Ascending aorta (tissue), 2 donors: ENCODE measurements around the gene PIEZO1. TPM values are rescaled to one million over a fixed set of nuclear protein-coding genes. Genes with fewer than 3 reads are reported as not detected.

Experiments used
- DNase-seq, 2 donors: peaks; one replicate each; pipeline ENCODE4 v3.0.0-alpha.2; 2019; ENCODE audit warnings: low spot score in 2 of 2
- H3K27ac ChIP-seq, 2 donors: fragments of 200-600 bp; sonication (generic); one replicate each; pipeline ENCODE4 v1.5.1; 2016 to 2017; ENCODE audit warnings: mild to moderate bottlenecking in 1 of 2
- H3K27me3 ChIP-seq: fragments of 200-600 bp; sonication (generic); one replicate; pipeline ENCODE4 v1.5.1; 2017
- H3K36me3 ChIP-seq, 2 donors: fragments of 200-600 bp; sonication (generic); one replicate each; pipeline ENCODE4 v1.5.1; 2016
- H3K4me1 ChIP-seq, 2 donors: fragments of 200-600 bp; sonication (generic); one replicate each; pipeline ENCODE4 v1.5.1; 2016 to 2017; ENCODE audit warnings: mild to moderate bottlenecking in 1 of 2
- H3K4me3 ChIP-seq, 2 donors: fragments of 200-600 bp; sonication (generic); one replicate each; pipeline ENCODE4 v1.5.1; 2016 to 2017; ENCODE audit warnings: mild to moderate bottlenecking in 1 of 2
- H3K9me3 ChIP-seq, 2 donors: fragments of 200-600 bp; sonication (generic); one replicate each; pipeline ENCODE4 v1.5.1; 2016
- CTCF ChIP-seq, 3 experiments: fragments of 200-600 bp in 2 of 3; fragments of 450-650 bp in 1 of 3; sonication (generic) in 2 of 3; IDR thresholded peaks; one replicate each; pipeline ENCODE4 v1.5.1; 2016 to 2019; ENCODE audit warnings: antibody characterized with exemption in 3 of 3, mild to moderate bottlenecking in 1 of 3, moderate library complexity in 1 of 3
- intact Hi-C: fragments of 100-400 bp; cut with DNase I; formaldehyde crosslinking; loops from one replicate; pipeline ENCODE4 v1.15.1; 2023
- total RNA-seq: library from RNA; depleted of rRNA; stranded (reverse); fragments of >200 nt; gene quantifications from one replicate; pipeline ENCODE4 v1.1.0, GENCODE V29; 2016

The PIEZO1 gene
- total RNA-seq, 1 donor from 2014 or later, result 428 TPM

GRCh38 chr16:88820385-88821025 is 35.5 kb upstream of the PIEZO1 start:
- H3K27me3 ChIP-seq, result no peaks in the 10 kb centered on the region
- H3K27ac ChIP-seq, result no peak overlapping the region
- H3K4me3 ChIP-seq, result no peak overlapping the region
- intact Hi-C loops, result no loop called here
- DNase-seq, result no peak
- H3K36me3 ChIP-seq, result peaks cover 19 to 35% of the 10 kb centered on the region in 2 donors
- H3K9me3 ChIP-seq, result no peaks in the 10 kb centered on the region
- TF ChIP-seq CTCF (IDR thresholded peaks at IDR 0.05), result no peak
- no peaks in the 10 kb centered on the region for H3K4me1 ChIP-seq

- Histone ChIP-seq H3K4me1 (no peaks in the 10 kb centered on the region), H3K4me3 (no peak overlapping the region), H3K27me3 (no peaks in the 10 kb centered on the region), H3K27ac (no peak overlapping the region), H3K36me3 (peaks cover 12 to 31% of the 10 kb centered on the region in 2 donors), H3K9me3 (no peaks in the 10 kb centered on the region)
- TF ChIP-seq CTCF (IDR thresholded peaks at IDR 0.05), result no peak
- DNase-seq, result no peak
- intact Hi-C loops, result no loop called here
These were observed 34.1 kb upstream of the PIEZO1 start for GRCh38 chr16:88819126-88819525.

- H3K27me3 ChIP-seq, result no peaks in the 10 kb centered on the region
- no peak for TF ChIP-seq CTCF (IDR thresholded peaks at IDR 0.05)
These were observed 33.5 kb upstream of the PIEZO1 start for GRCh38 chr16:88818575-88818874.

GRCh38 chr16:88817785-88818574 is 33.0 kb upstream of the PIEZO1 start:
- no peak for DNase-seq
- Histone ChIP-seq H3K4me1 (peaks cover 0 to 4% of the 10 kb centered on the region in 2 donors), H3K9me3 (no peaks in the 10 kb centered on the region), H3K27ac (no peak overlapping the region), H3K36me3 (peaks cover 12 to 23% of the 10 kb centered on the region in 2 donors), H3K27me3 (no peaks in the 10 kb centered on the region), H3K4me3 (no peak overlapping the region)
- no peak for TF ChIP-seq CTCF (IDR thresholded peaks at IDR 0.05)
- intact Hi-C loops, result no loop called here

More at GRCh38 chr16:88818575-88818874, 33.5 kb upstream of the PIEZO1 start:
- Histone ChIP-seq H3K4me1 (no peaks in the 10 kb centered on the region), H3K4me3 (no peak overlapping the region), H3K27ac (no peak overlapping the region), H3K9me3 (no peaks in the 10 kb centered on the region), H3K36me3 (peaks cover 12 to 26% of the 10 kb centered on the region in 2 donors)
- intact Hi-C loops, result no loop called here
- DNase-seq, result no peak

- intact Hi-C loops, result no loop called here
- no peaks in the 10 kb centered on the region for H3K27me3 ChIP-seq
- H3K4me3 ChIP-seq, result no peak overlapping the region
- no peak for DNase-seq
- H3K36me3 ChIP-seq, result peaks cover 3 to 13% of the 10 kb centered on the region in 2 donors
- no peak for TF ChIP-seq CTCF (IDR thresholded peaks at IDR 0.05)
- H3K27ac ChIP-seq, result no peak overlapping the region
- no peaks in the 10 kb centered on the region for H3K9me3 ChIP-seq
- peaks cover 0 to 7% of the 10 kb centered on the region in 2 donors for H3K4me1 ChIP-seq
These were observed 31.9 kb upstream of the PIEZO1 start for GRCh38 chr16:88816736-88817535.
